ENCODE results near the gene PRCD.
A peak's percentile ranks its signal among the peaks of the same experiment; 100 is the strongest.

Gene PRCD

GRCh38 chr17:76493505-76494167, 46.2 kb upstream of the PRCD start:
- no peak for DNase-seq (ENCODE audit: low read depth, low spot score)
- TF ChIP-seq CTCF (IDR thresholded peaks at IDR 0.05; ENCODE audit: low read depth, low read length), result no peak
- H3K4me3 ChIP-seq (ENCODE audit: low read depth, low read length), result no peak overlapping the region
- in situ Hi-C loops (cut with HindIII; ENCODE audit: low sequenced_read_pairs), result no loop called here

- no peak for DNase-seq (ENCODE audit: low read depth, low spot score)
- in situ Hi-C loops (cut with HindIII; ENCODE audit: low sequenced_read_pairs), result no loop called here
- no peak for TF ChIP-seq CTCF (IDR thresholded peaks at IDR 0.05; ENCODE audit: low read depth, low read length)
- H3K4me3 ChIP-seq (ENCODE audit: low read depth, low read length), result no peak overlapping the region
These were observed 44.0 kb upstream of the PRCD start for GRCh38 chr17:76495663-76496400.

GRCh38 chr17:76496464-76496863, 43.4 kb upstream of the PRCD start:
- in situ Hi-C loops (cut with HindIII; ENCODE audit: low sequenced_read_pairs), result no loop called here
- H3K4me3 ChIP-seq (ENCODE audit: low read depth, low read length), result no peak overlapping the region
- TF ChIP-seq CTCF (IDR thresholded peaks at IDR 0.05; ENCODE audit: low read depth, low read length), result no peak
- no peak for DNase-seq (ENCODE audit: low read depth, low spot score)

- no peak overlapping the region for H3K4me3 ChIP-seq (ENCODE audit: low read depth, low read length)
- no peak for DNase-seq (ENCODE audit: low read depth, low spot score)
- TF ChIP-seq CTCF (IDR thresholded peaks at IDR 0.05; ENCODE audit: low read depth, low read length), result no peak
- in situ Hi-C loops (cut with HindIII; ENCODE audit: low sequenced_read_pairs), result no loop called here
These were observed 42.2 kb upstream of the PRCD start for GRCh38 chr17:76497699-76497978.

GRCh38 chr17:76497979-76498875, 41.6 kb upstream of the PRCD start:
- TF ChIP-seq CTCF (IDR thresholded peaks at IDR 0.05; ENCODE audit: low read depth, low read length), result no peak
- no peak overlapping the region for H3K4me3 ChIP-seq (ENCODE audit: low read depth, low read length)
- in situ Hi-C loops (cut with HindIII; ENCODE audit: low sequenced_read_pairs), result no loop called here
- DNase-seq (ENCODE audit: low read depth, low spot score), result peak; percentile 82

GRCh38 chr17:76498876-76499251, 41.0 kb upstream of the PRCD start:
- TF ChIP-seq CTCF (IDR thresholded peaks at IDR 0.05; ENCODE audit: low read depth, low read length), result no peak
- peak overlapping the region; percentile 75 for H3K4me3 ChIP-seq (ENCODE audit: low read depth, low read length)
- no peak for DNase-seq (ENCODE audit: low read depth, low spot score)
- in situ Hi-C loops (cut with HindIII; ENCODE audit: low sequenced_read_pairs), result no loop called here

All from astrocyte of the spinal cord (primary cell).